Measurements from ENCODE around the gene SLC9A3. TPM values are rescaled to one million over a fixed set of nuclear protein-coding genes. Genes with fewer than 3 reads are reported as not detected.

SLC9A3 gene
- total and polyA plus RNA-seq, 2 of the 13 experiments (the other 11 are each of a cell fraction or from before 2014, with no cell fraction given): 1.5 to 1.8 TPM

DNA sequence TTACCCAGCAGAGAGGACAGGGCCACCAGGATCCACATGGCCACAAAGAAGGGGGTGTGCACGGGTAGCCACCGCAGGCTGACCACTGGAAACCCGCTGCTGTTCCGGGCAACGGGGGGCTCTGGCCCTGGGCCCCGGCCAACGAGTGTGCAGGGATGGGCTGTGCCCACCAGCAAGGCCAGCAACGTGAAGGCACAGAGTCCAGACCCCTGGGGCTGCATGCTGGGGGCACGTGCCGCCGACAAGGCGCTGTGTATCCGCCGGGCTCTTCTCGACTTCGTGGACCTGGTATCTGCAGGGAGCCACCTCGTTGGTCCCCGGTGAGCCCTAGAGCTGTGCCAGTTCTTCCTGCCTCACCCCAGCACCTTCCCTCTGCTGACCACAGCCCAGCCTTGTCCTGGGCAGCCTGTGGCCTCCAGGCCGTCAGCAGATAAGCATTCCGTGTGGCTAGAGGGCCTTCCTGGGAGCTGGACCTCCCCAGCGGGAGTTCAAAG lies 45.7 kb upstream of the SLC9A3 start:
- DNase-seq (ENCODE audit: low spot score) (no peak), FAIRE-seq (no peak), ATAC-seq (no peak)
- TF ChIP-seq SUZ12 (IDR thresholded peaks at IDR 0.05; ENCODE audit: low read depth, low read length): no peak
- TF ChIP-seq, protein P1, sequence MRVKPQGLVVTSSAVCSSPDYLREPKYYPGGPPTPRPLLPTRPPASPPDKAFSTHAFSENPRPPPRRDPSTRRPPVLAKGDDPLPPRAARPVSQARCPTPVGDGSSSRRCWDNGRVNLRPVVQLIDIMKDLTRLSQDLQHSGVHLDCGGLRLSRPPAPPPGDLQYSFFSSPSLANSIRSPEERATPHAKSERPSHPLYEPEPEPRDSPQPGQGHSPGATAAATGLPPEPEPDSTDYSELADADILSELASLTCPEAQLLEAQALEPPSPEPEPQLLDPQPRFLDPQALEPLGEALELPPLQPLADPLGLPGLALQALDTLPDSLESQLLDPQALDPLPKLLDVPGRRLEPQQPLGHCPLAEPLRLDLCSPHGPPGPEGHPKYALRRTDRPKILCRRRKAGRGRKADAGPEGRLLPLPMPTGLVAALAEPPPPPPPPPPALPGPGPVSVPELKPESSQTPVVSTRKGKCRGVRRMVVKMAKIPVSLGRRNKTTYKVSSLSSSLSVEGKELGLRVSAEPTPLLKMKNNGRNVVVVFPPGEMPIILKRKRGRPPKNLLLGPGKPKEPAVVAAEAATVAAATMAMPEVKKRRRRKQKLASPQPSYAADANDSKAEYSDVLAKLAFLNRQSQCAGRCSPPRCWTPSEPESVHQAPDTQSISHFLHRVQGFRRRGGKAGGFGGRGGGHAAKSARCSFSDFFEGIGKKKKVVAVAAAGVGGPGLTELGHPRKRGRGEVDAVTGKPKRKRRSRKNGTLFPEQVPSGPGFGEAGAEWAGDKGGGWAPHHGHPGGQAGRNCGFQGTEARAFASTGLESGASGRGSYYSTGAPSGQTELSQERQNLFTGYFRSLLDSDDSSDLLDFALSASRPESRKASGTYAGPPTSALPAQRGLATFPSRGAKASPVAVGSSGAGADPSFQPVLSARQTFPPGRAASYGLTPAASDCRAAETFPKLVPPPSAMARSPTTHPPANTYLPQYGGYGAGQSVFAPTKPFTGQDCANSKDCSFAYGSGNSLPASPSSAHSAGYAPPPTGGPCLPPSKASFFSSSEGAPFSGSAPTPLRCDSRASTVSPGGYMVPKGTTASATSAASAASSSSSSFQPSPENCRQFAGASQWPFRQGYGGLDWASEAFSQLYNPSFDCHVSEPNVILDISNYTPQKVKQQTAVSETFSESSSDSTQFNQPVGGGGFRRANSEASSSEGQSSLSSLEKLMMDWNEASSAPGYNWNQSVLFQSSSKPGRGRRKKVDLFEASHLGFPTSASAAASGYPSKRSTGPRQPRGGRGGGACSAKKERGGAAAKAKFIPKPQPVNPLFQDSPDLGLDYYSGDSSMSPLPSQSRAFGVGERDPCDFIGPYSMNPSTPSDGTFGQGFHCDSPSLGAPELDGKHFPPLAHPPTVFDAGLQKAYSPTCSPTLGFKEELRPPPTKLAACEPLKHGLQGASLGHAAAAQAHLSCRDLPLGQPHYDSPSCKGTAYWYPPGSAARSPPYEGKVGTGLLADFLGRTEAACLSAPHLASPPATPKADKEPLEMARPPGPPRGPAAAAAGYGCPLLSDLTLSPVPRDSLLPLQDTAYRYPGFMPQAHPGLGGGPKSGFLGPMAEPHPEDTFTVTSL (CRISPR knock-in tag; IDR thresholded peaks at IDR 0.05; ENCODE audit: borderline replicate concordance): no peak
- TF ChIP-seq ZNF652 (CRISPR knock-in tag; IDR thresholded peaks at IDR 0.05; ENCODE audit: borderline replicate concordance, low read depth): no peak
- no peak for TF ChIP-seq ZNF136 (CRISPR knock-in tag; IDR thresholded peaks at IDR 0.05; ENCODE audit: low read depth)
- no peak for TF ChIP-seq HDAC1 (CRISPR knock-in tag; IDR thresholded peaks at IDR 0.05)
- no peak for TF ChIP-seq HMGA1 (CRISPR knock-in tag; conservative IDR thresholded peaks at IDR 0.05)
- no peak for TF ChIP-seq PTBP1 (IDR thresholded peaks at IDR 0.05; ENCODE audit: low read depth, low read length, poor library complexity, severe bottlenecking)
- TF ChIP-seq CENPT (CRISPR knock-in tag; IDR thresholded peaks at IDR 0.05; ENCODE audit: low read depth): no peak
- no peak for TF ChIP-seq ZNF747 (CRISPR knock-in tag; IDR thresholded peaks at IDR 0.05; ENCODE audit: borderline replicate concordance)
- TF ChIP-seq PHF20 (CRISPR knock-in tag; IDR thresholded peaks at IDR 0.05): no peak
- TF ChIP-seq, protein P2, sequence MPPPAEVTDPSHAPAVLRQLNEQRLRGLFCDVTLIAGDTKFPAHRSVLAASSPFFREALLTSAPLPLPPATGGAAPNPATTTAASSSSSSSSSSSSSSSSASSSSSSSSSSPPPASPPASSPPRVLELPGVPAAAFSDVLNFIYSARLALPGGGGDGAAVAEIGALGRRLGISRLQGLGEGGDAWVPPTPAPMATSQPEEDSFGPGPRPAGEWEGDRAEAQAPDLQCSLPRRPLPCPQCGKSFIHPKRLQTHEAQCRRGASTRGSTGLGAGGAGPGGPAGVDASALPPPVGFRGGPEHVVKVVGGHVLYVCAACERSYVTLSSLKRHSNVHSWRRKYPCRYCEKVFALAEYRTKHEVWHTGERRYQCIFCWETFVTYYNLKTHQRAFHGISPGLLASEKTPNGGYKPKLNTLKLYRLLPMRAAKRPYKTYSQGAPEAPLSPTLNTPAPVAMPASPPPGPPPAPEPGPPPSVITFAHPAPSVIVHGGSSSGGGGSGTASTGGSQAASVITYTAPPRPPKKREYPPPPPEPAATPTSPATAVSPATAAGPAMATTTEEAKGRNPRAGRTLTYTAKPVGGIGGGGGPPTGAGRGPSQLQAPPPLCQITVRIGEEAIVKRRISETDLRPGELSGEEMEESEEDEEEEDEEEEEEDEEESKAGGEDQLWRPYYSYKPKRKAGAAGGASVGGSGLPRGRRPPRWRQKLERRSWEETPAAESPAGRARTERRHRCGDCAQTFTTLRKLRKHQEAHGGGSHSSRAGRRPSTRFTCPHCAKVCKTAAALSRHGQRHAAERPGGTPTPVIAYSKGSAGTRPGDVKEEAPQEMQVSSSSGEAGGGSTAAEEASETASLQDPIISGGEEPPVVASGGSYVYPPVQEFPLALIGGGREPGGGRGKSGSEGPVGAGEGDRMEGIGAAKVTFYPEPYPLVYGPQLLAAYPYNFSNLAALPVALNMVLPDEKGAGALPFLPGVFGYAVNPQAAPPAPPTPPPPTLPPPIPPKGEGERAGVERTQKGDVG (CRISPR knock-in tag; IDR thresholded peaks at IDR 0.05; ENCODE audit: borderline replicate concordance): no peak
- TF ChIP-seq ZNF556 (CRISPR knock-in tag; IDR thresholded peaks at IDR 0.05; ENCODE audit: borderline replicate concordance): no peak
- TF ChIP-seq ZSCAN9 (CRISPR knock-in tag; IDR thresholded peaks at IDR 0.05; ENCODE audit: borderline replicate concordance): no peak
- no peak for TF ChIP-seq ATM (IDR thresholded peaks at IDR 0.05; ENCODE audit: borderline replicate concordance)
- TF ChIP-seq ZFYVE20 (CRISPR knock-in tag; IDR thresholded peaks at IDR 0.05; ENCODE audit: borderline replicate concordance, low read depth): no peak
- H3K27me3 ChIP-seq (ENCODE audit: control insufficient read depth in 1 of 2, insufficient read depth in 2 of 2, low read length in 2 of 2): peaks cover 10 to 74% of the 10 kb centered on the region in 2 experiments
- BruUV-seq (replicated peaks): no TSS peak
- H3K9ac ChIP-seq (ENCODE audit: insufficient read depth, low read depth, low read length): no peak overlapping the region
- no peaks in the 10 kb centered on the region for H3K4me1 ChIP-seq (ENCODE audit: insufficient read depth, low read length)
- H3K4me2 ChIP-seq (ENCODE audit: low read depth, low read length): no peak overlapping the region
- POLR2A ChIA-PET: no interaction called here
- no peak overlapping the region for H2AFZ ChIP-seq (ENCODE audit: low read length)
- no peaks in the 10 kb centered on the region for H3K9me3 ChIP-seq (ENCODE audit: low read length)
- no peak overlapping the region for H3K4me3 ChIP-seq (replicated peaks in 1 of 3; ENCODE audit: insufficient read depth in 1 of 3, low read depth in 2 of 3, low read length in 3 of 3)
- no peaks in the 10 kb centered on the region for H4K20me1 ChIP-seq (ENCODE audit: insufficient read depth, low read length)
- WGBS (ENCODE audit: low lambda C conversion rate): 30% methylated on average over 2 of the region's 21 CpGs
- no peaks in the 10 kb centered on the region for H3K36me3 ChIP-seq (replicated peaks in 1 of 2; ENCODE audit: control insufficient read depth in 1 of 2, insufficient read depth in 2 of 2, low read length in 2 of 2)
- in situ Hi-C loops (cut with HindIII; ENCODE audit: extremely low pct_ligation_motif_present, low pct_unique_long_range_greater_than_20kb): no loop called here
- H3K79me2 ChIP-seq (ENCODE audit: insufficient read depth, low read length): no peaks in the 10 kb centered on the region
- H3K27ac ChIP-seq (ENCODE audit: extremely low read length, insufficient read depth, low read length): no peak overlapping the region
- CTCF ChIA-PET (ENCODE audit: low intra/inter-chr PET ratio, low total read pairs): no interaction called here
- intact Hi-C loops (cut with micrococcal nuclease; ENCODE audit: unreplicated experiment): no loop called here

Measured in HepG2 (cell line).